Measurements from ENCODE around the gene CNKSR3.

GRCh38 chr6:154450498-154450897 lies 60.0 kb downstream of the CNKSR3 start:
- TF ChIP-seq, protein P1, sequence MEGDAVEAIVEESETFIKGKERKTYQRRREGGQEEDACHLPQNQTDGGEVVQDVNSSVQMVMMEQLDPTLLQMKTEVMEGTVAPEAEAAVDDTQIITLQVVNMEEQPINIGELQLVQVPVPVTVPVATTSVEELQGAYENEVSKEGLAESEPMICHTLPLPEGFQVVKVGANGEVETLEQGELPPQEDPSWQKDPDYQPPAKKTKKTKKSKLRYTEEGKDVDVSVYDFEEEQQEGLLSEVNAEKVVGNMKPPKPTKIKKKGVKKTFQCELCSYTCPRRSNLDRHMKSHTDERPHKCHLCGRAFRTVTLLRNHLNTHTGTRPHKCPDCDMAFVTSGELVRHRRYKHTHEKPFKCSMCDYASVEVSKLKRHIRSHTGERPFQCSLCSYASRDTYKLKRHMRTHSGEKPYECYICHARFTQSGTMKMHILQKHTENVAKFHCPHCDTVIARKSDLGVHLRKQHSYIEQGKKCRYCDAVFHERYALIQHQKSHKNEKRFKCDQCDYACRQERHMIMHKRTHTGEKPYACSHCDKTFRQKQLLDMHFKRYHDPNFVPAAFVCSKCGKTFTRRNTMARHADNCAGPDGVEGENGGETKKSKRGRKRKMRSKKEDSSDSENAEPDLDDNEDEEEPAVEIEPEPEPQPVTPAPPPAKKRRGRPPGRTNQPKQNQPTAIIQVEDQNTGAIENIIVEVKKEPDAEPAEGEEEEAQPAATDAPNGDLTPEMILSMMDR (IDR thresholded peaks at IDR 0.05; ENCODE audit: control extremely low read depth in 1 of 3, insufficient read depth in 1 of 3, low read depth in 1 of 3, low read length in 3 of 3): no peak
- TF ChIP-seq MAFK (IDR thresholded peaks at IDR 0.05; ENCODE audit: low read depth, low read length): no peak
- no peak for TF ChIP-seq CHD2 (IDR thresholded peaks at IDR 0.05; ENCODE audit: low read length)
- no peak for TF ChIP-seq EP300 (IDR thresholded peaks at IDR 0.05; ENCODE audit: borderline replicate concordance in 1 of 2, low read depth in 2 of 2, low read length in 2 of 2)
- TF ChIP-seq, protein P2, sequence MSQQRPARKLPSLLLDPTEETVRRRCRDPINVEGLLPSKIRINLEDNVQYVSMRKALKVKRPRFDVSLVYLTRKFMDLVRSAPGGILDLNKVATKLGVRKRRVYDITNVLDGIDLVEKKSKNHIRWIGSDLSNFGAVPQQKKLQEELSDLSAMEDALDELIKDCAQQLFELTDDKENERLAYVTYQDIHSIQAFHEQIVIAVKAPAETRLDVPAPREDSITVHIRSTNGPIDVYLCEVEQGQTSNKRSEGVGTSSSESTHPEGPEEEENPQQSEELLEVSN (IDR thresholded peaks at IDR 0.05): no peak
